Neuronal stem cell (in vitro differentiated cells): Measurements from ENCODE around the gene GPR162.

ENCODE experiments used
- DNase-seq: peaks from one replicate; pipeline ENCODE4 v3.0.0-alpha.2; 2013; ENCODE audit warnings: low spot score
- H2AFZ ChIP-seq: one replicate; pipeline ENCODE4 v1.6.1; 2013; ENCODE audit warnings: mild to moderate bottlenecking, low read length, inconsistent platforms
- H2AK5ac ChIP-seq: 2 replicates; pipeline ENCODE4 v1.6.1; 2013; ENCODE audit warnings: low read depth, mild to moderate bottlenecking, inconsistent platforms, low read length, moderate library complexity, mixed read lengths
- H2BK120ac ChIP-seq: 2 replicates; pipeline ENCODE4 v1.6.1; 2013; ENCODE audit warnings: low read depth, mild to moderate bottlenecking, inconsistent platforms, low read length, moderate library complexity, mixed read lengths
- H2BK12ac ChIP-seq: one replicate; pipeline ENCODE4 v1.6.1; 2013; ENCODE audit warnings: low read length, inconsistent platforms
- H2BK15ac ChIP-seq: 2 replicates; pipeline ENCODE4 v1.6.1; 2013; ENCODE audit warnings: mild to moderate bottlenecking, low read length, inconsistent platforms, mixed read lengths
- H2BK5ac ChIP-seq: one replicate; pipeline ENCODE4 v1.6.1; 2013; ENCODE audit warnings: inconsistent platforms, mild to moderate bottlenecking, low read length, moderate library complexity
- H3K14ac ChIP-seq: one replicate; pipeline ENCODE4 v1.6.1; 2013; ENCODE audit warnings: low read length, inconsistent platforms
- H3K18ac ChIP-seq: 2 replicates; pipeline ENCODE4 v1.6.1; 2013; ENCODE audit warnings: low read length, inconsistent platforms
- H3K23ac ChIP-seq: 2 replicates; pipeline ENCODE4 v1.6.1; 2013; ENCODE audit warnings: low read depth, mild to moderate bottlenecking, mixed read lengths, low read length, inconsistent platforms; ENCODE audit not compliant: poor library complexity
- H3K27ac ChIP-seq: replicated peaks from 3 replicates; pipeline ENCODE4 v1.5.1; 2013; ENCODE audit warnings: low read length, inconsistent platforms
- H3K27me3 ChIP-seq, 3 experiments: 2 replicates each; pipeline ENCODE4 v1.6.1; 2013; ENCODE audit warnings: low read length in 3 of 3, mild to moderate bottlenecking in 2 of 3, inconsistent platforms in 1 of 3, low read depth in 1 of 3, mixed read lengths in 1 of 3, moderate library complexity in 1 of 3; ENCODE audit not compliant: control insufficient read depth in 3 of 3, insufficient read depth in 3 of 3
- H3K36me3 ChIP-seq, 2 donors: replicated peaks in 1 of 2; 2 replicates each; pipeline ENCODE4 v1.6.1; 2013; ENCODE audit warnings: low read length in 2 of 2; ENCODE audit not compliant: control insufficient read depth in 2 of 2, insufficient read depth in 2 of 2
- H3K4ac ChIP-seq: 2 replicates; pipeline ENCODE4 v1.6.1; 2013; ENCODE audit warnings: inconsistent platforms, mild to moderate bottlenecking, low read length, moderate library complexity
- H3K4me1 ChIP-seq, 2 donors: 1 replicate in 1 of 2; 2 replicates in 1 of 2; pipeline ENCODE4 v1.6.1; 2013; ENCODE audit warnings: low read length in 2 of 2, low read depth in 1 of 2; ENCODE audit not compliant: control insufficient read depth in 2 of 2, insufficient read depth in 1 of 2
- H3K4me2 ChIP-seq: one replicate; pipeline ENCODE4 v1.6.1; 2013; ENCODE audit warnings: mild to moderate bottlenecking, low read length, inconsistent platforms; ENCODE audit not compliant: insufficient read depth, poor library complexity, severe bottlenecking
- H3K4me3 ChIP-seq, 2 donors: 2 replicates each; pipeline ENCODE4 v1.5.1; 2013; ENCODE audit warnings: low read length in 2 of 2, mild to moderate bottlenecking in 2 of 2, inconsistent platforms in 1 of 2, moderate library complexity in 1 of 2
- H3K79me1 ChIP-seq: one replicate; pipeline ENCODE4 v1.6.1; 2013; ENCODE audit warnings: low read depth, mild to moderate bottlenecking, inconsistent platforms, low read length, moderate library complexity
- H3K9ac ChIP-seq: one replicate; pipeline ENCODE4 v1.6.1; 2013; ENCODE audit warnings: mild to moderate bottlenecking, low read depth, low read length, inconsistent platforms; ENCODE audit not compliant: poor library complexity
- H3K9me3 ChIP-seq, 2 donors: replicated peaks in 1 of 2; 2 replicates each; pipeline versions ENCODE3 to v1.6.1; 2013; ENCODE audit warnings: low read length in 2 of 2, mild to moderate bottlenecking in 2 of 2, inconsistent platforms in 1 of 2, low read depth in 1 of 2, mixed read lengths in 1 of 2, moderate library complexity in 1 of 2; ENCODE audit not compliant: control insufficient read depth in 2 of 2, insufficient read depth in 1 of 2
- H4K8ac ChIP-seq: one replicate; pipeline ENCODE4 v1.6.1; 2013; ENCODE audit warnings: low read depth, mild to moderate bottlenecking, inconsistent platforms, low read length, moderate library complexity
- H4K91ac ChIP-seq: one replicate; pipeline ENCODE4 v1.6.1; 2013; ENCODE audit warnings: low read length, low read depth, mild to moderate bottlenecking, inconsistent platforms; ENCODE audit not compliant: poor library complexity
- WGBS, 2 donors: extraction: QIAGEN DNeasy Blood & Tissue Kit; methylation state at CpG; one replicate each; pipeline ENCODE4 v1.1.7; 2013; ENCODE audit warnings: missing lambda C conversion rate in 2 of 2, mixed read lengths in 1 of 2; ENCODE audit not compliant: insufficient read length in 2 of 2, insufficient replicate concordance in 1 of 2; ENCODE audit errors: extremely low coverage in 2 of 2; 5-methylcytosine and 5-hydroxymethylcytosine counted together

The GPR162 gene

GRCh38 chr12:6849976-6850560 lies 28.4 kb downstream of the GPR162 start:
- Histone ChIP-seq H3K23ac (no peak overlapping the region), H2BK15ac (no peak overlapping the region), H2BK120ac (no peak overlapping the region), H3K36me3 (peaks cover 40 to 75% of the 10 kb centered on the region in 2 donors), H3K79me1 (peaks cover 8% of the 10 kb centered on the region), H2AK5ac (no peak overlapping the region), H3K27ac (no peak overlapping the region), H3K27me3 (no peaks in the 10 kb centered on the region), H3K4me3 (peak overlapping the region; percentile 77 to 86), H3K4me2 (peak overlapping the region; percentile 76), H3K14ac (no peak overlapping the region), H2BK5ac (no peak overlapping the region), H3K18ac (no peak overlapping the region), H2BK12ac (no peak overlapping the region), H4K8ac (no peak overlapping the region), H3K4me1 (peaks cover 10 to 17% of the 10 kb centered on the region in 2 donors), H2AFZ (no peak overlapping the region), H4K91ac (no peak overlapping the region), H3K9ac (no peak overlapping the region), H3K4ac (no peak overlapping the region), H3K9me3 (no peaks in the 10 kb centered on the region)
- DNase-seq: no peak
- no CpG with 5 or more reads among the region's 10 CpGs for WGBS, 2 donors

DNA sequence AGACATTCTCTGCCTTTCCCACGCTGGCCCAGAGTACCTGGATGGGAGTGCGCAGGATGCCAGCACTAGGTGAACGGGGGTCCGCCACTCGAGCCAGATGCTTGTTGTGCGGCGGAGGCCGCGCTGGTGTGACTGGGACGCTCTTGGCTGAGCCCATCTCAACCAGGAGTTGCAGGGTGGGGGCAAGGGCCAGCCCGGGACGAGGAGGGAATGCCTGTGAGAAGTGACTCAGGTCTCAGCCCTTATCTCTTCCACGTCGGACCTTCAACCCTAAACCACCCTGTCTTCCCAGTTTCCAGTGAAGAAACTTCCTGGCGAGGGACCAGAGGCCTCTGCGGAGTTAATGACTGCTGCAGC lies 29.2 kb downstream of the GPR162 start:
- Histone ChIP-seq H3K4me2 (peak overlapping the region; percentile 76), H3K14ac (no peak overlapping the region), H3K27ac (peak overlapping the region; percentile 30), H4K8ac (no peak overlapping the region), H3K36me3 (peaks cover 37 to 75% of the 10 kb centered on the region in 2 donors), H4K91ac (no peak overlapping the region), H2BK12ac (no peak overlapping the region), H2AK5ac (peak overlapping the region; percentile 64), H3K4ac (no peak overlapping the region), H3K9me3 (no peaks in the 10 kb centered on the region), H2BK120ac (no peak overlapping the region), H3K4me1 (peaks cover 10 to 17% of the 10 kb centered on the region in 2 donors), H3K4me3 (peak overlapping the region; percentile 77 to 86), H3K23ac (no peak overlapping the region), H3K79me1 (peaks cover 10% of the 10 kb centered on the region), H3K9ac (peak overlapping the region; percentile 90), H3K18ac (peak overlapping the region; percentile 84), H2BK5ac (no peak overlapping the region), H2BK15ac (no peak overlapping the region), H3K27me3 (no peaks in the 10 kb centered on the region), H2AFZ (no peak overlapping the region)
- no CpG with 5 or more reads among the region's 16 CpGs for WGBS, 2 donors
- DNase-seq: no peak

DNA sequence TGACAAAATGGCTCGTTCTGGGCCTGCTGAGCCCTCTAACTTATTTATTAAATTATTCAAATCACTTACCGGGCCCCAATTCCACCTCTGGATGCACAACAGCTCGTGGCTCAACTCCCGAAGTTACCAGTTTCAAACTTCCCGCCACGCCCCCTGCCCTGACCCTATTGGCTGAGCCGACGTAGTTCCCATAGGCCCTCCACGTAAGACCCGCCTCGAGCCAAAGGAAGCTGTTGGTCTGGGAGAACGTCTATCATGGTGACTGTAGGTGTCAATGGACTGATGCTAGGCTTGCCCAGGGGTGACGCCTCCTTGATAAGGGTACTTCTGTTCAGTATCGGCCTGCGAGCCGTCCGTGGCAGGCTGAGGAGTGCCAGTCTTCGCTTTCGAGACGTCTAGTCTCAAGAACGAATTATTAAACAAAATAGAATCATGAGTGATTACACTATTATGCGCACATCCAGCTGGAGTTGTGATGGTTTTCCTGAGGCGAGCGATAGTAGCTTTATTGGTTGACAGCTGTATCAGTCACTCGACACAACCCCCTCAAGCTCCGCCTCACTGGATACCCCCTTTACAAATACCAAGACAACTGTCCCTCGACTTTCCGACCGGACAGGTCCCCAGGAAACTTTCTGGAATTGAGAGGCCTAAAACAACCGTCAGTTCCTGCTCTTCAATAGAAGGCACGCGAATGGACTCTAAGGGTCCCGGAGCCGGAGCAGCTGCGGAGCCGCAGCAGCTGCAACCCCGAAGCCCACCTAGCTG lies 29.7 kb downstream of the GPR162 start, which contains the start of gene CDCA3:
TSS of gene CDCA3 (minus strand) at position 134 of the 768 bp plus-strand sequence. CDS start 334 bp downstream, outside the sequence.
- Histone ChIP-seq H3K79me1 (peaks cover 13% of the 10 kb centered on the region), H3K27ac (peak within 1 kb of the TSS; percentile 81), H3K14ac (peak within 1 kb of the TSS; percentile 25), H2AK5ac (peak within 1 kb of the TSS; percentile 64), H3K9me3 (no peaks in the 10 kb centered on the region), H3K18ac (peak within 1 kb of the TSS; percentile 96), H2AFZ (peak within 1 kb of the TSS; percentile 89), H3K36me3 (peaks cover 38 to 75% of the 10 kb centered on the region in 2 donors), H3K23ac (peak within 1 kb of the TSS; percentile 31), H2BK5ac (peak within 1 kb of the TSS; percentile 90), H3K4me1 (peaks cover 10 to 17% of the 10 kb centered on the region in 2 donors), H4K91ac (no peak within 1 kb of the TSS), H2BK12ac (peak within 1 kb of the TSS; percentile 24), H2BK15ac (no peak within 1 kb of the TSS), H3K27me3 (no peaks in the 10 kb centered on the region), H2BK120ac (no peak within 1 kb of the TSS), H3K4ac (no peak within 1 kb of the TSS), H3K4me3 (peak within 1 kb of the TSS; percentile 77 to 92), H4K8ac (no peak within 1 kb of the TSS), H3K4me2 (peak within 1 kb of the TSS; percentile 76), H3K9ac (peak within 1 kb of the TSS; percentile 94)
- DNase-seq: peak; percentile 95
- no CpG with 5 or more reads among the region's 37 CpGs for WGBS, 2 donors
